Measurements from ENCODE around the gene RALGAPA1.

RALGAPA1 gene

GRCh38 chr14:35853225-35853624 lies 44.1 kb upstream of the RALGAPA1 start:
- WGBS (ENCODE audit: extremely low coverage, insufficient coverage, insufficient read length) = no CpG with 5 or more reads among the region's 2 CpGs
- Histone ChIP-seq H4K12ac (ENCODE audit: low read depth, low read length) (no peak overlapping the region), H3K27me3 (ENCODE audit: insufficient read depth, low read length) (no peaks in the 10 kb centered on the region), H3K36me3 (ENCODE audit: control insufficient read depth in 1 of 2, insufficient read depth in 2 of 2, low read length in 2 of 2) (peaks cover 2 to 5% of the 10 kb centered on the region in 2 experiments), H3K4me2 (ENCODE audit: low read length) (no peak overlapping the region), H3K9me3 (ENCODE audit: insufficient read depth, low read depth, low read length) (no peaks in the 10 kb centered on the region), H4K91ac (ENCODE audit: low read depth, low read length) (no peak overlapping the region), H3K18ac (ENCODE audit: low read length) (no peak overlapping the region), H3K23ac (ENCODE audit: low read length) (no peak overlapping the region), H3K79me1 (ENCODE audit: low read length) (no peaks in the 10 kb centered on the region), H3K4me3 (ENCODE audit: low read depth, low read length) (no peak overlapping the region), H3K9ac (ENCODE audit: low read length) (no peak overlapping the region), H3K4ac (ENCODE audit: low read depth, low read length) (no peak overlapping the region), H2AFZ (ENCODE audit: insufficient read depth, low read length, poor library complexity) (no peak overlapping the region), H2BK5ac (ENCODE audit: low read depth, low read length, poor library complexity) (no peak overlapping the region), H2BK120ac (ENCODE audit: insufficient read depth, low read length, poor library complexity) (no peak overlapping the region), H2AK5ac (ENCODE audit: low read length) (no peak overlapping the region), H3K27ac (ENCODE audit: low read depth, low read length) (no peak overlapping the region), H4K8ac (ENCODE audit: low read depth, low read length) (no peak overlapping the region), H3K4me1 (ENCODE audit: control insufficient read depth in 1 of 2, insufficient read depth in 2 of 2, low read length in 2 of 2) (no peaks in the 10 kb centered on the region), H3K14ac (ENCODE audit: low read length) (no peak overlapping the region), H3K79me2 (ENCODE audit: control insufficient read depth, insufficient read depth, low read length, poor library complexity) (no peaks in the 10 kb centered on the region), H2BK12ac (ENCODE audit: low read length) (no peak overlapping the region)
- DNase-seq = no peak

GRCh38 chr14:35851823-35852222 lies 42.7 kb upstream of the RALGAPA1 start:
- no peak overlapping the region for H3K27ac ChIP-seq (ENCODE audit: low read depth, low read length)
- H2BK120ac ChIP-seq (ENCODE audit: insufficient read depth, low read length, poor library complexity) = no peak overlapping the region
- H2AFZ ChIP-seq (ENCODE audit: insufficient read depth, low read length, poor library complexity) = no peak overlapping the region
- no peak overlapping the region for H3K14ac ChIP-seq (ENCODE audit: low read length)
- no peak overlapping the region for H4K12ac ChIP-seq (ENCODE audit: low read depth, low read length)
- H3K79me1 ChIP-seq (ENCODE audit: low read length) = no peaks in the 10 kb centered on the region
- DNase-seq = no peak
- no peak overlapping the region for H4K91ac ChIP-seq (ENCODE audit: low read depth, low read length)
- no peak overlapping the region for H3K4me3 ChIP-seq (ENCODE audit: low read depth, low read length)
- no peaks in the 10 kb centered on the region for H3K4me1 ChIP-seq (ENCODE audit: control insufficient read depth in 1 of 2, insufficient read depth in 2 of 2, low read length in 2 of 2)
- H2BK5ac ChIP-seq (ENCODE audit: low read depth, low read length, poor library complexity) = no peak overlapping the region
- H3K4ac ChIP-seq (ENCODE audit: low read depth, low read length) = no peak overlapping the region
- no peak overlapping the region for H2AK5ac ChIP-seq (ENCODE audit: low read length)
- H3K9ac ChIP-seq (ENCODE audit: low read length) = no peak overlapping the region
- WGBS (ENCODE audit: extremely low coverage, insufficient coverage, insufficient read length) = no CpG with 5 or more reads among the region's 3 CpGs
- H3K4me2 ChIP-seq (ENCODE audit: low read length) = no peak overlapping the region
- H3K79me2 ChIP-seq (ENCODE audit: control insufficient read depth, insufficient read depth, low read length, poor library complexity) = no peaks in the 10 kb centered on the region
- no peaks in the 10 kb centered on the region for H3K27me3 ChIP-seq (ENCODE audit: insufficient read depth, low read length)
- H3K23ac ChIP-seq (ENCODE audit: low read length) = no peak overlapping the region
- H3K18ac ChIP-seq (ENCODE audit: low read length) = no peak overlapping the region
- H2BK12ac ChIP-seq (ENCODE audit: low read length) = no peak overlapping the region
- H3K36me3 ChIP-seq (ENCODE audit: control insufficient read depth in 1 of 2, insufficient read depth in 2 of 2, low read length in 2 of 2) = peaks cover 2 to 5% of the 10 kb centered on the region in 2 experiments
- H4K8ac ChIP-seq (ENCODE audit: low read depth, low read length) = no peak overlapping the region
- H3K9me3 ChIP-seq (ENCODE audit: insufficient read depth, low read depth, low read length) = no peaks in the 10 kb centered on the region

- Histone ChIP-seq H2BK5ac (ENCODE audit: low read depth, low read length, poor library complexity) (no peak overlapping the region), H3K36me3 (ENCODE audit: control insufficient read depth in 1 of 2, insufficient read depth in 2 of 2, low read length in 2 of 2) (peaks cover 8 to 11% of the 10 kb centered on the region in 2 experiments), H3K14ac (ENCODE audit: low read length) (no peak overlapping the region), H2AK5ac (ENCODE audit: low read length) (no peak overlapping the region), H3K9ac (ENCODE audit: low read length) (no peak overlapping the region), H3K4ac (ENCODE audit: low read depth, low read length) (no peak overlapping the region), H3K18ac (ENCODE audit: low read length) (no peak overlapping the region), H3K79me1 (ENCODE audit: low read length) (no peaks in the 10 kb centered on the region), H3K9me3 (ENCODE audit: insufficient read depth, low read depth, low read length) (peaks cover 4% of the 10 kb centered on the region), H2AFZ (ENCODE audit: insufficient read depth, low read length, poor library complexity) (no peak overlapping the region), H3K27ac (ENCODE audit: low read depth, low read length) (no peak overlapping the region), H3K4me2 (ENCODE audit: low read length) (no peak overlapping the region), H2BK120ac (ENCODE audit: insufficient read depth, low read length, poor library complexity) (no peak overlapping the region), H4K91ac (ENCODE audit: low read depth, low read length) (no peak overlapping the region), H4K8ac (ENCODE audit: low read depth, low read length) (no peak overlapping the region), H3K27me3 (ENCODE audit: insufficient read depth, low read length) (no peaks in the 10 kb centered on the region), H3K4me3 (ENCODE audit: low read depth, low read length) (no peak overlapping the region), H2BK12ac (ENCODE audit: low read length) (no peak overlapping the region), H3K4me1 (ENCODE audit: control insufficient read depth in 1 of 2, insufficient read depth in 2 of 2, low read length in 2 of 2) (no peaks in the 10 kb centered on the region), H3K79me2 (ENCODE audit: control insufficient read depth, insufficient read depth, low read length, poor library complexity) (no peaks in the 10 kb centered on the region), H3K23ac (ENCODE audit: low read length) (no peak overlapping the region), H4K12ac (ENCODE audit: low read depth, low read length) (no peak overlapping the region)
- peak; percentile 59 to 77 for DNase-seq
- WGBS (ENCODE audit: extremely low coverage, insufficient coverage, insufficient read length) = no CpG with 5 or more reads among the region's 1 CpG
Observed at GRCh38 chr14:35849122-35849521, 40.0 kb upstream of the RALGAPA1 start.

GRCh38 chr14:35847636-35848035 lies 38.5 kb upstream of the RALGAPA1 start:
- peaks cover 4% of the 10 kb centered on the region for H3K9me3 ChIP-seq (ENCODE audit: insufficient read depth, low read depth, low read length)
- DNase-seq = no peak
- no peak overlapping the region for H2BK5ac ChIP-seq (ENCODE audit: low read depth, low read length, poor library complexity)
- no peak overlapping the region for H2BK120ac ChIP-seq (ENCODE audit: insufficient read depth, low read length, poor library complexity)
- no peak overlapping the region for H3K14ac ChIP-seq (ENCODE audit: low read length)
- no peak overlapping the region for H3K4me3 ChIP-seq (ENCODE audit: low read depth, low read length)
- H3K79me1 ChIP-seq (ENCODE audit: low read length) = no peaks in the 10 kb centered on the region
- H3K23ac ChIP-seq (ENCODE audit: low read length) = no peak overlapping the region
- H4K91ac ChIP-seq (ENCODE audit: low read depth, low read length) = no peak overlapping the region
- no peak overlapping the region for H3K4ac ChIP-seq (ENCODE audit: low read depth, low read length)
- no peak overlapping the region for H4K8ac ChIP-seq (ENCODE audit: low read depth, low read length)
- H3K36me3 ChIP-seq (ENCODE audit: control insufficient read depth in 1 of 2, insufficient read depth in 2 of 2, low read length in 2 of 2) = peaks cover 13% of the 10 kb centered on the region in 2 experiments
- H4K12ac ChIP-seq (ENCODE audit: low read depth, low read length) = no peak overlapping the region
- H2BK12ac ChIP-seq (ENCODE audit: low read length) = no peak overlapping the region
- H3K4me2 ChIP-seq (ENCODE audit: low read length) = no peak overlapping the region
- no peak overlapping the region for H3K9ac ChIP-seq (ENCODE audit: low read length)
- no peak overlapping the region for H2AK5ac ChIP-seq (ENCODE audit: low read length)
- no peaks in the 10 kb centered on the region for H3K27me3 ChIP-seq (ENCODE audit: insufficient read depth, low read length)
- WGBS (ENCODE audit: extremely low coverage, insufficient coverage, insufficient read length) = no CpG with 5 or more reads among the region's 2 CpGs
- no peaks in the 10 kb centered on the region for H3K4me1 ChIP-seq (ENCODE audit: control insufficient read depth in 1 of 2, insufficient read depth in 2 of 2, low read length in 2 of 2)
- H2AFZ ChIP-seq (ENCODE audit: insufficient read depth, low read length, poor library complexity) = no peak overlapping the region
- no peak overlapping the region for H3K27ac ChIP-seq (ENCODE audit: low read depth, low read length)
- H3K79me2 ChIP-seq (ENCODE audit: control insufficient read depth, insufficient read depth, low read length, poor library complexity) = no peaks in the 10 kb centered on the region
- no peak overlapping the region for H3K18ac ChIP-seq (ENCODE audit: low read length)

All from trophoblast cell (in vitro differentiated cells and primary cell).